Thoracic aorta (tissue), 2 donors: Measurements from ENCODE around the gene ABCA13. TPM values are rescaled to one million over a fixed set of nuclear protein-coding genes. Genes with fewer than 3 reads are reported as not detected.
"Not testable (repeated sequence)": the region's sequence is repeated elsewhere in the genome, so short reads cannot be mapped to it uniquely, and the experiment has no call there.

Source experiments
- ATAC-seq: fragments of 150-250 bp; one replicate; pipeline ENCODE4 v1.8.0; 2017; ENCODE audit warnings: low read depth; ENCODE audit not compliant: insufficient number of reproducible peaks, low FRiP score
- DNase-seq: peaks from one replicate; pipeline ENCODE4 v3.0.0-alpha.2; 2020; ENCODE audit warnings: low spot score
- H3K27ac ChIP-seq, 2 donors: fragments of 200-600 bp; sonication (generic); 1 replicate in 1 of 2; 2 replicates in 1 of 2; pipeline ENCODE4 v1.5.1; 2016; ENCODE audit warnings: mild to moderate bottlenecking in 2 of 2, moderate library complexity in 2 of 2
- H3K27me3 ChIP-seq: fragments of 200-600 bp; sonication (generic); replicated peaks from 2 replicates; pipeline ENCODE4 v1.6.0; 2016; ENCODE audit warnings: mild to moderate bottlenecking; ENCODE audit not compliant: insufficient read depth
- H3K36me3 ChIP-seq: fragments of 200-600 bp; sonication (generic); one replicate; pipeline ENCODE4 v1.5.1; 2016
- H3K4me1 ChIP-seq, 2 donors: fragments of 200-600 bp; sonication (generic); 1 replicate in 1 of 2; 2 replicates in 1 of 2; pipeline versions ENCODE4 v1.5.1 to v1.6.0; 2016; ENCODE audit warnings: low read depth in 2 of 2, mild to moderate bottlenecking in 1 of 2; ENCODE audit not compliant: control insufficient read depth in 1 of 2
- H3K4me3 ChIP-seq: fragments of 200-600 bp; sonication (generic); 2 replicates; pipeline ENCODE4 v1.5.1; 2016; ENCODE audit warnings: mild to moderate bottlenecking
- H3K9me3 ChIP-seq: fragments of 200-600 bp; sonication (generic); 2 replicates; pipeline ENCODE4 v1.5.1; 2016
- total RNA-seq, 2 donors: library from RNA; depleted of rRNA; stranded (reverse); fragments of >200 nt; gene quantifications; one replicate each; pipeline versions ENCODE4 v1.1.0 to v1.2.3, GENCODE V29; 2016
- TF ChIP-seq, protein P1 (sequence below): fragments of 200-600 bp; sonication (generic); IDR thresholded peaks from one replicate; pipeline ENCODE4 v1.5.1; 2019; ENCODE audit warnings: antibody characterized with exemption

ABCA13 gene
- total RNA-seq, 2 donors from 2014 or later, result not detected

DNA sequence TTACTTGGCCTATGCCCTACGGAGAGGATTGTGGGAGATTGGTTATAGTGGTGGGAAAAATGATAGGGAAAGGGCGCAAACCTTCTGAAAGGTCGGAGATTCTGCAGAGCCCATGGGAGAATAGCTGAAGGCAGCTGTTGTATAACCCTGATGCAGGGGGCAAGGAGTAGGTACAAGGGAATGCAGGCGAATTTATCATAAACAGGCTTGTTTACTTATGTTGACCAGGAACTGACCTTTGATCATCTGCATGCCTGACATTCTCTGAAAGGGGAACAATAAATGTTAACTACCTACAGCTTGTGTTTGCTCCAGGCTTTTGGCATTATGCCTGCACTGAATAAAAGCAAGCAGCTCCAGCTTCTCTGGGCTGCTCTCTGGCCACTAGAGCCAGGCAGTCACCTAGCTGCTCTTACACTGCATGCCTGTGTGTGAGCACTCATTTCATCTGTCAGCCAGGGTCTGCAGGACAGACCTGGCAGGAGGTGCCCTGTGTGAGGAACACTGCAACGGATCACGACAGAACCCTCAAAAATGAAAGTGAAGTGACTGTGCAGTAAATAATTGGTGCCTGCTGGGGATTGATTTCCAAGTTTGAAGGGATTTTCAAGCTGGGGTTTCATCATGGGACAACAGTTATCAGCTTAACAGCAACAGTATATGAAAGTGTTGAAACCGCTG lies 31.1 kb upstream of the ABCA13 start:
- Histone ChIP-seq H3K36me3 (no peaks in the 10 kb centered on the region), H3K9me3 (no peaks in the 10 kb centered on the region), H3K4me1 (no peaks in the 10 kb centered on the region), H3K27ac (no peak overlapping the region), H3K27me3 (no peaks in the 10 kb centered on the region), H3K4me3 (peak overlapping the region; percentile 28)
- ATAC-seq (no peak), DNase-seq (no peak)
- TF ChIP-seq, protein P1, sequence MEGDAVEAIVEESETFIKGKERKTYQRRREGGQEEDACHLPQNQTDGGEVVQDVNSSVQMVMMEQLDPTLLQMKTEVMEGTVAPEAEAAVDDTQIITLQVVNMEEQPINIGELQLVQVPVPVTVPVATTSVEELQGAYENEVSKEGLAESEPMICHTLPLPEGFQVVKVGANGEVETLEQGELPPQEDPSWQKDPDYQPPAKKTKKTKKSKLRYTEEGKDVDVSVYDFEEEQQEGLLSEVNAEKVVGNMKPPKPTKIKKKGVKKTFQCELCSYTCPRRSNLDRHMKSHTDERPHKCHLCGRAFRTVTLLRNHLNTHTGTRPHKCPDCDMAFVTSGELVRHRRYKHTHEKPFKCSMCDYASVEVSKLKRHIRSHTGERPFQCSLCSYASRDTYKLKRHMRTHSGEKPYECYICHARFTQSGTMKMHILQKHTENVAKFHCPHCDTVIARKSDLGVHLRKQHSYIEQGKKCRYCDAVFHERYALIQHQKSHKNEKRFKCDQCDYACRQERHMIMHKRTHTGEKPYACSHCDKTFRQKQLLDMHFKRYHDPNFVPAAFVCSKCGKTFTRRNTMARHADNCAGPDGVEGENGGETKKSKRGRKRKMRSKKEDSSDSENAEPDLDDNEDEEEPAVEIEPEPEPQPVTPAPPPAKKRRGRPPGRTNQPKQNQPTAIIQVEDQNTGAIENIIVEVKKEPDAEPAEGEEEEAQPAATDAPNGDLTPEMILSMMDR, result no peak

DNA sequence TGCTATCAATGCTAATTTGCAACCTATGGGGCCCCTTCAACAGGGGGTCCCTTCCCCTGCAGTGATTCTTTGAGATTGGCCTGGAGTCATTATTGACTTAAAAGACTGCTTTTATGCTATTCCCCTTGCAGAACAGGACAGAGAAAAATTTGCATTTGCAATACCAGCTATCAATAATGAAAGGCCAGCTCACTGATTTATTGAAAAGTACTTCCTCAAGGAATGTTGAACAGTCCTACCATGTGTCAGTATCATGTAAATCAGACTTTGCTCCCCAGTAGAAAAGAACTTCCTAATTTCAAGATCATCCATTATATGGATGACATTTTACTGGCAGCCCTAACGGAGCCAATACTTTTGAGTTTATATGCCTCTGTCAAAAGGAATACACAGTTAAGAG lies 29.7 kb upstream of the ABCA13 start:
- ATAC-seq (no peak), DNase-seq (no peak)
- Histone ChIP-seq H3K36me3 (no peaks in the 10 kb centered on the region), H3K27ac (no peak overlapping the region), H3K4me3 (no peak overlapping the region), H3K27me3 (no peaks in the 10 kb centered on the region), H3K4me1 (no peaks in the 10 kb centered on the region), H3K9me3 (no peaks in the 10 kb centered on the region)
- TF ChIP-seq, protein P1, result no peak

DNA sequence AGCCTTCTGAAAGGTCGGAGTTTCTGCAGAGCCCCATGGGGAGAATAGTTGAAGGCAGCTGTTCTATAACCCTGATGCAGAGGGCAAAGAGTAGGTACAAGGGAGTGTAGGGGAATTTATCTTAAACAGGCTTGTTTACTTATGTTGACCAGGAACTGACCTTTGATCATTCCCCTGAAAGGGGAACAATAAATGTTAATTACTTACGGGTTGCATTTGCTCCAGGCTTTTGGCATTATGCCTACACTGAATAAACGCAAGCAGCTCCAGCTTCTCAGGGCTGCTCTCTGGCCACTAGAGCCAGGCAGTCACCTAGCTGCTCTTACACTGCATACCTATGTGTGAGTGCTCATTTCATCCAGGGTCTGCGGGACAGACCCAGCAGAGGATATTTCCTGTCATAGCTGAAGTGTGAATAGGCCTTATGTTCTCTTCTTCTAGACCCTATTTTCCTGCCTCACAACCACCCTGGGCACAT lies 26.9 kb upstream of the ABCA13 start:
- ATAC-seq, result no peak
- TF ChIP-seq, protein P1, result no peak
- no peaks in the 10 kb centered on the region for H3K27me3 ChIP-seq
- H3K4me3 ChIP-seq, result no peak overlapping the region
- DNase-seq, result no peak
- H3K36me3 ChIP-seq, result no peaks in the 10 kb centered on the region
- H3K9me3 ChIP-seq, result no peaks in the 10 kb centered on the region
- no peaks in the 10 kb centered on the region for H3K4me1 ChIP-seq
- H3K27ac ChIP-seq, result no peak overlapping the region

DNA sequence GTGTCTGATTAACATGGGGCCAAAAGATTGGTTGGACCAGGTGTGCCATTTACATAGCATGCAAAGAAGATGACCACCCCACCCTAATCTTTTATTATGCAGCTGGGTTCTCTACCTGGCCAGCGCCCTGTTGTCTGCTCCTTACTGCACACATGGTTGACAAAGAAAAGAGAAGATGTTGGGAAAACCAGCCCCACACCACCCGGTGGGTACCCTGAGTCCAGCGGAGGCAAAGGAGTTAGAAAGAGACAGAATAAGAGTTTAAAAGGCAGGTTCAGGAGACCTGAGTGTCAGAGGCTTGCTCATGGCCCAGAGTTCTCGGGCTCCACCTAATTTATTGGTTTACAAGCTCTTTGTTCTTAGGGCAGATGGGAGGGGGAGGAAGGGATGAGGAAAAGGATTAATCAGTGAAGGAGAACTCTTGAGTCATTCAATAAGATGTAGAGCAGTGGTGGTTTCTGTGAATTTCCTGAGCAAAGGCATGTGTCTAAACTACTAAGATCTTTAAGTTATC lies 24.1 kb upstream of the ABCA13 start:
- TF ChIP-seq, protein P1, result no peak
- ATAC-seq (no peak), DNase-seq (no peak)
- H3K27ac ChIP-seq, result no peak overlapping the region
- H3K27me3 ChIP-seq, result no peaks in the 10 kb centered on the region
- H3K9me3 ChIP-seq, result no peaks in the 10 kb centered on the region
- H3K4me1 ChIP-seq, result no peaks in the 10 kb centered on the region
- H3K36me3 ChIP-seq, result no peaks in the 10 kb centered on the region
- no peak overlapping the region for H3K4me3 ChIP-seq

DNA sequence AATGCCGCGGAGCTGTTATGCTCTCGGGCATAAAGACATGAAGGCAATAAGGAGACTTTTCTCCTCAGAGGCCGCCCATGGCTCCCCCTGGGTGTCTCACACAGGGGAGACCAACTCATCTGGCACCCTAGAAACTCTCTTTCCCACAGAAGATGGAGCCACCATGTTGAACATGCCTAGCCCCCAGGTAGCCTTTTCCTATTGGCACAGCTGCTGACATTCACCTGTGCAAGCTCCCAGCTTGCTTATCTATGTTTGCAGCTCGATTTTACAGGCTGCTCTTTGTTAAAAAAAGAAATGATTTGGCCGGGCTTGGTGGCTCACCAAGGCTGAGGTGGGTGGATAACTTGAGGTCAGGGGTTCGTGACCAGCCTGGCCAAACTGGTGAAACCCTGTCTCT lies 23.6 kb upstream of the ABCA13 start:
- DNase-seq, H3K27me3 ChIP-seq, H3K4me1 ChIP-seq, H3K36me3 ChIP-seq, ATAC-seq, H3K27ac ChIP-seq, H3K9me3 ChIP-seq, H3K4me3 ChIP-seq: not testable (repeated sequence)

DNA sequence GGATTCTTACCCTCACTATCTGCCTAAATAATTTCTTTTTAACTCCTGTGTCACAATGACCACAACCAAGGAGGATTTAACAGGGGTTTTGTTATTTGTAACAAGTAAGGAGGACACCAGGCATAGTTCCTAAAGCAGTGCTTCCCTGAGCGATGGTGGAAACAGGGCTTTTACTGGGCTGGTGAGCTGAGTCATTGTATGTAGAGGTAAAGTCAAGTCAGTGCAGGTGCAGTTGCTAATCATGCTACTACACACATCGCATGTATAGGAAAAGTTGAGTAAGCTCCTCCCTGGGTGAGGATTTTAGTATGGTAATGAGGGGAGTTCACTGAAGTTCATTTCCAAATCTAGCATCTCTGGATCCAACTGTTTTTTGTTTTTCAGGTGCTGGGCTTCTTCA lies 22.9 kb upstream of the ABCA13 start:
- no peak for ATAC-seq

More for the DNA sequence above, 22.9 kb upstream of the ABCA13 start:
- Histone ChIP-seq H3K36me3 (no peaks in the 10 kb centered on the region), H3K9me3 (no peaks in the 10 kb centered on the region), H3K27me3 (no peaks in the 10 kb centered on the region), H3K4me1 (no peaks in the 10 kb centered on the region), H3K27ac (no peak overlapping the region), H3K4me3 (no peak overlapping the region)
- no peak for DNase-seq
- TF ChIP-seq, protein P1, result no peak
